Liver (tissue), 9 donors: Measurements from ENCODE around the gene ERC1. TPM values are rescaled to one million over a fixed set of nuclear protein-coding genes. Genes with fewer than 3 reads are reported as not detected.

Experiments used
- DNase-seq: peaks from one replicate; pipeline ENCODE4 v3.0.0-alpha.2; 2017; ENCODE audit warnings: low spot score
- H3K27ac ChIP-seq, 2 donors: one replicate each; pipeline ENCODE4 v1.7.0; 2013; ENCODE audit warnings: inconsistent platforms in 2 of 2, low read length in 2 of 2, control low read depth in 1 of 2, low read depth in 1 of 2, mild to moderate bottlenecking in 1 of 2
- H3K27me3 ChIP-seq, 4 donors: one replicate each; pipeline versions ENCODE4 v1.6.1 to v1.7.0; 2013; ENCODE audit warnings: low read length in 3 of 4, inconsistent platforms in 1 of 4, mild to moderate bottlenecking in 1 of 4, moderate library complexity in 1 of 4; ENCODE audit not compliant: control insufficient read depth in 4 of 4, insufficient read depth in 4 of 4
- H3K36me3 ChIP-seq, 4 donors: one replicate each; pipeline versions ENCODE4 v1.6.1 to v1.7.0; 2013; ENCODE audit warnings: low read length in 3 of 4, mild to moderate bottlenecking in 3 of 4, low read depth in 1 of 4, moderate library complexity in 1 of 4; ENCODE audit not compliant: control insufficient read depth in 4 of 4, insufficient read depth in 3 of 4
- H3K4me1 ChIP-seq, 4 donors: one replicate each; pipeline versions ENCODE4 v1.6.1 to v1.7.0; 2013; ENCODE audit warnings: low read length in 3 of 4, mild to moderate bottlenecking in 3 of 4, moderate library complexity in 1 of 4; ENCODE audit not compliant: control insufficient read depth in 4 of 4, insufficient read depth in 4 of 4
- H3K4me3 ChIP-seq, 3 donors: one replicate each; pipeline versions ENCODE4 v1.6.1 to v1.7.0; 2013; ENCODE audit warnings: low read length in 3 of 3, control low read depth in 1 of 3, low read depth in 1 of 3, mild to moderate bottlenecking in 1 of 3
- H3K9ac ChIP-seq, 2 donors: one replicate each; pipeline ENCODE4 v1.7.0; 2013; ENCODE audit warnings: low read length in 2 of 2, mild to moderate bottlenecking in 2 of 2, moderate library complexity in 2 of 2, control low read depth in 1 of 2, low read depth in 1 of 2
- H3K9me3 ChIP-seq, 4 donors: one replicate each; pipeline versions ENCODE4 v1.6.1 to v1.7.0; 2013; ENCODE audit warnings: low read length in 3 of 4; ENCODE audit not compliant: control insufficient read depth in 4 of 4
- EGR1 ChIP-seq, 2 donors: IDR thresholded peaks; 2 replicates each; pipeline ENCODE4 v1.6.1; 2016 to 2018; ENCODE audit warnings: antibody characterized with exemption in 2 of 2, low read depth in 2 of 2
- FOXA1 ChIP-seq: IDR thresholded peaks from 2 replicates; pipeline ENCODE4 v1.6.1; 2016; ENCODE audit warnings: antibody characterized with exemption
- FOXA2 ChIP-seq: IDR thresholded peaks from 2 replicates; pipeline ENCODE4 v1.6.1; 2016; ENCODE audit warnings: antibody characterized with exemption
- GABPA ChIP-seq, 2 donors: IDR thresholded peaks in 1 of 2; conservative IDR thresholded peaks in 1 of 2; 2 replicates each; pipeline ENCODE4 v1.6.1; 2016; ENCODE audit warnings: antibody characterized with exemption in 2 of 2, mild to moderate bottlenecking in 1 of 2, moderate library complexity in 1 of 2
- HNF4A ChIP-seq, 2 donors: conservative IDR thresholded peaks; 2 replicates each; pipeline ENCODE4 v1.6.1; 2016; ENCODE audit warnings: antibody characterized with exemption in 2 of 2, mild to moderate bottlenecking in 2 of 2
- HNF4G ChIP-seq: IDR thresholded peaks from 2 replicates; pipeline ENCODE4 v1.6.1; 2016; ENCODE audit warnings: antibody characterized with exemption
- JUND ChIP-seq, 2 donors: IDR thresholded peaks; 2 replicates each; pipeline ENCODE4 v1.6.1; 2016; ENCODE audit warnings: antibody characterized with exemption in 2 of 2
- NR2F2 ChIP-seq: IDR thresholded peaks from 2 replicates; pipeline ENCODE4 v1.6.1; 2016; ENCODE audit warnings: antibody characterized with exemption
- RAD21 ChIP-seq, 2 donors: IDR thresholded peaks; 2 replicates each; pipeline ENCODE4 v1.6.1; 2016; ENCODE audit warnings: antibody characterized with exemption in 2 of 2, mild to moderate bottlenecking in 2 of 2
- RXRA ChIP-seq, 2 donors: IDR thresholded peaks; 2 replicates each; pipeline ENCODE4 v1.6.1; 2017 to 2018; ENCODE audit warnings: antibody characterized with exemption in 2 of 2, mild to moderate bottlenecking in 1 of 2
- SP1 ChIP-seq: IDR thresholded peaks from 2 replicates; pipeline ENCODE4 v1.6.1; 2018; ENCODE audit warnings: antibody characterized with exemption, mild to moderate bottlenecking
- YY1 ChIP-seq: IDR thresholded peaks from 2 replicates; pipeline ENCODE4 v1.6.1; 2016; ENCODE audit warnings: antibody characterized with exemption, mild to moderate bottlenecking
- WGBS: extraction: QIAGEN DNeasy Blood & Tissue Kit; methylation state at CpG from one replicate; pipeline ENCODE4 v1.1.7; 2013; 5-methylcytosine and 5-hydroxymethylcytosine counted together
- polyA plus RNA-seq, 2 donors: library from polyadenylated mRNA; stranded (reverse) in 1 of 2; unstranded in 1 of 2; fragments of 200-250 nt in 1 of 2; fragments of >200 nt in 1 of 2; fragmentation: Nextera tagmentation in 1 of 2; extraction: Ambion mirVana in 1 of 2; gene quantifications; one replicate each; pipeline versions ENCODE4 v1.2.1 to v1.2.3, GENCODE V29; 2013 to 2015
- total RNA-seq, 2 donors: library from RNA; depleted of rRNA; stranded (reverse); fragments of >200 nt; gene quantifications; one replicate each; pipeline ENCODE4 v1.2.3, GENCODE V29; 2014
- TF ChIP-seq, protein P1 (sequence below): fragments of 150-350 bp; IDR thresholded peaks from 2 replicates; pipeline ENCODE4 v1.5.1; 2017; ENCODE audit warnings: improper control_type of control experiment, low read depth, low read length; ENCODE audit not compliant: missing input control
- TF ChIP-seq, protein P2 (sequence below): IDR thresholded peaks from 2 replicates; pipeline ENCODE4 v1.6.1; 2016; ENCODE audit warnings: antibody characterized with exemption, mild to moderate bottlenecking
- TF ChIP-seq, protein P3 (sequence below): IDR thresholded peaks from 2 replicates; pipeline ENCODE4 v1.6.1; 2016; ENCODE audit warnings: antibody characterized with exemption
- TF ChIP-seq, protein P4 (sequence below): IDR thresholded peaks from 2 replicates; pipeline ENCODE4 v1.6.1; 2016; ENCODE audit warnings: antibody characterized with exemption
- TF ChIP-seq, protein P5 (sequence below): IDR thresholded peaks from 2 replicates; pipeline ENCODE4 v1.6.1; 2016; ENCODE audit warnings: antibody characterized with exemption
- donor health status: healthy.
- donor health status: healthy.
- donor health status: healthy.
- donor health status: healthy.
- donor health status: healthy.

ERC1 gene
- total and polyA plus RNA-seq, 4 donors: 6.2 to 50.2 (median 10.3) TPM

DNA sequence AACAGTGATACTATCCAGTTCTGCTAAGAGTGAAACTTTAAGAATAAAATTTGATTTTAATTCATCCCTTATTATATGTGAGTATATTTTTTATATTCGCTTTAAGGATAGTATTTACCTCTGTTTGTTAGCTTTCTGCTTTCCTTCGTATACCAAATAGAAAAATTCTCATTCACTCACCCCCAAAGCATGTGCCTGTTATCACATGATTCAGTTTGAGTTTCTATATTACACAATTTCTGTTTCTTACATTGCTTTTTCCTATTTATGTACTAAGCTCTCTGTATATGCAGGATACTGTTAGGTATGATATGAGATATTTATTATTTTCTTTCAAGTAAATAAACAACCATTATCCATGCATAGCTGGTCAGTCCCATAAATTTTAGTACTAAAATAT is 328.2 kb downstream of the ERC1 start:
- no peak for DNase-seq
- 72% methylated on average over 2 of the region's 2 CpGs for WGBS
- H3K4me3 ChIP-seq: no peak overlapping the region
- no peak overlapping the region for H3K9ac ChIP-seq
- H3K4me1 ChIP-seq: peaks cover 0 to 14% (median 7%) of the 10 kb centered on the region in 4 donors
- TF ChIP-seq, protein P1, sequence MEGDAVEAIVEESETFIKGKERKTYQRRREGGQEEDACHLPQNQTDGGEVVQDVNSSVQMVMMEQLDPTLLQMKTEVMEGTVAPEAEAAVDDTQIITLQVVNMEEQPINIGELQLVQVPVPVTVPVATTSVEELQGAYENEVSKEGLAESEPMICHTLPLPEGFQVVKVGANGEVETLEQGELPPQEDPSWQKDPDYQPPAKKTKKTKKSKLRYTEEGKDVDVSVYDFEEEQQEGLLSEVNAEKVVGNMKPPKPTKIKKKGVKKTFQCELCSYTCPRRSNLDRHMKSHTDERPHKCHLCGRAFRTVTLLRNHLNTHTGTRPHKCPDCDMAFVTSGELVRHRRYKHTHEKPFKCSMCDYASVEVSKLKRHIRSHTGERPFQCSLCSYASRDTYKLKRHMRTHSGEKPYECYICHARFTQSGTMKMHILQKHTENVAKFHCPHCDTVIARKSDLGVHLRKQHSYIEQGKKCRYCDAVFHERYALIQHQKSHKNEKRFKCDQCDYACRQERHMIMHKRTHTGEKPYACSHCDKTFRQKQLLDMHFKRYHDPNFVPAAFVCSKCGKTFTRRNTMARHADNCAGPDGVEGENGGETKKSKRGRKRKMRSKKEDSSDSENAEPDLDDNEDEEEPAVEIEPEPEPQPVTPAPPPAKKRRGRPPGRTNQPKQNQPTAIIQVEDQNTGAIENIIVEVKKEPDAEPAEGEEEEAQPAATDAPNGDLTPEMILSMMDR: no peak
- TF ChIP-seq GABPA (IDR thresholded peaks at IDR 0.05 in 1 of 2, conservative IDR thresholded peaks at IDR 0.05 in 1 of 2) (no peak), FOXA2 (no peak), YY1 (no peak), HNF4G (no peak), RXRA (IDR thresholded peaks at IDR 0.05) (no peak), EGR1 (IDR thresholded peaks at IDR 0.05; ENCODE audit: low read depth in 2 of 2) (no peak), NR2F2 (no peak), HNF4A (conservative IDR thresholded peaks at IDR 0.05) (no peak), FOXA1 (no peak), RAD21 (IDR thresholded peaks at IDR 0.05) (no peak), SP1 (no peak), JUND (IDR thresholded peaks at IDR 0.05) (no peak)
- TF ChIP-seq, protein P2, sequence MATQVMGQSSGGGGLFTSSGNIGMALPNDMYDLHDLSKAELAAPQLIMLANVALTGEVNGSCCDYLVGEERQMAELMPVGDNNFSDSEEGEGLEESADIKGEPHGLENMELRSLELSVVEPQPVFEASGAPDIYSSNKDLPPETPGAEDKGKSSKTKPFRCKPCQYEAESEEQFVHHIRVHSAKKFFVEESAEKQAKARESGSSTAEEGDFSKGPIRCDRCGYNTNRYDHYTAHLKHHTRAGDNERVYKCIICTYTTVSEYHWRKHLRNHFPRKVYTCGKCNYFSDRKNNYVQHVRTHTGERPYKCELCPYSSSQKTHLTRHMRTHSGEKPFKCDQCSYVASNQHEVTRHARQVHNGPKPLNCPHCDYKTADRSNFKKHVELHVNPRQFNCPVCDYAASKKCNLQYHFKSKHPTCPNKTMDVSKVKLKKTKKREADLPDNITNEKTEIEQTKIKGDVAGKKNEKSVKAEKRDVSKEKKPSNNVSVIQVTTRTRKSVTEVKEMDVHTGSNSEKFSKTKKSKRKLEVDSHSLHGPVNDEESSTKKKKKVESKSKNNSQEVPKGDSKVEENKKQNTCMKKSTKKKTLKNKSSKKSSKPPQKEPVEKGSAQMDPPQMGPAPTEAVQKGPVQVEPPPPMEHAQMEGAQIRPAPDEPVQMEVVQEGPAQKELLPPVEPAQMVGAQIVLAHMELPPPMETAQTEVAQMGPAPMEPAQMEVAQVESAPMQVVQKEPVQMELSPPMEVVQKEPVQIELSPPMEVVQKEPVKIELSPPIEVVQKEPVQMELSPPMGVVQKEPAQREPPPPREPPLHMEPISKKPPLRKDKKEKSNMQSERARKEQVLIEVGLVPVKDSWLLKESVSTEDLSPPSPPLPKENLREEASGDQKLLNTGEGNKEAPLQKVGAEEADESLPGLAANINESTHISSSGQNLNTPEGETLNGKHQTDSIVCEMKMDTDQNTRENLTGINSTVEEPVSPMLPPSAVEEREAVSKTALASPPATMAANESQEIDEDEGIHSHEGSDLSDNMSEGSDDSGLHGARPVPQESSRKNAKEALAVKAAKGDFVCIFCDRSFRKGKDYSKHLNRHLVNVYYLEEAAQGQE: no peak
- TF ChIP-seq, protein P3, sequence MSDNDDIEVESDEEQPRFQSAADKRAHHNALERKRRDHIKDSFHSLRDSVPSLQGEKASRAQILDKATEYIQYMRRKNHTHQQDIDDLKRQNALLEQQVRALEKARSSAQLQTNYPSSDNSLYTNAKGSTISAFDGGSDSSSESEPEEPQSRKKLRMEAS: no peak
- TF ChIP-seq, protein P4, sequence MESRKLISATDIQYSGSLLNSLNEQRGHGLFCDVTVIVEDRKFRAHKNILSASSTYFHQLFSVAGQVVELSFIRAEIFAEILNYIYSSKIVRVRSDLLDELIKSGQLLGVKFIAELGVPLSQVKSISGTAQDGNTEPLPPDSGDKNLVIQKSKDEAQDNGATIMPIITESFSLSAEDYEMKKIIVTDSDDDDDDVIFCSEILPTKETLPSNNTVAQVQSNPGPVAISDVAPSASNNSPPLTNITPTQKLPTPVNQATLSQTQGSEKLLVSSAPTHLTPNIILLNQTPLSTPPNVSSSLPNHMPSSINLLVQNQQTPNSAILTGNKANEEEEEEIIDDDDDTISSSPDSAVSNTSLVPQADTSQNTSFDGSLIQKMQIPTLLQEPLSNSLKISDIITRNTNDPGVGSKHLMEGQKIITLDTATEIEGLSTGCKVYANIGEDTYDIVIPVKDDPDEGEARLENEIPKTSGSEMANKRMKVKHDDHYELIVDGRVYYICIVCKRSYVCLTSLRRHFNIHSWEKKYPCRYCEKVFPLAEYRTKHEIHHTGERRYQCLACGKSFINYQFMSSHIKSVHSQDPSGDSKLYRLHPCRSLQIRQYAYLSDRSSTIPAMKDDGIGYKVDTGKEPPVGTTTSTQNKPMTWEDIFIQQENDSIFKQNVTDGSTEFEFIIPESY: no peak
- TF ChIP-seq, protein P5, sequence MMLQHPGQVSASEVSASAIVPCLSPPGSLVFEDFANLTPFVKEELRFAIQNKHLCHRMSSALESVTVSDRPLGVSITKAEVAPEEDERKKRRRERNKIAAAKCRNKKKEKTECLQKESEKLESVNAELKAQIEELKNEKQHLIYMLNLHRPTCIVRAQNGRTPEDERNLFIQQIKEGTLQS: no peak
- H3K27ac ChIP-seq: peak overlapping the region in 1 of 2 donors; percentile 44
- H3K9me3 ChIP-seq: no peaks in the 10 kb centered on the region
- no peaks in the 10 kb centered on the region for H3K36me3 ChIP-seq
- H3K27me3 ChIP-seq: no peaks in the 10 kb centered on the region

DNA sequence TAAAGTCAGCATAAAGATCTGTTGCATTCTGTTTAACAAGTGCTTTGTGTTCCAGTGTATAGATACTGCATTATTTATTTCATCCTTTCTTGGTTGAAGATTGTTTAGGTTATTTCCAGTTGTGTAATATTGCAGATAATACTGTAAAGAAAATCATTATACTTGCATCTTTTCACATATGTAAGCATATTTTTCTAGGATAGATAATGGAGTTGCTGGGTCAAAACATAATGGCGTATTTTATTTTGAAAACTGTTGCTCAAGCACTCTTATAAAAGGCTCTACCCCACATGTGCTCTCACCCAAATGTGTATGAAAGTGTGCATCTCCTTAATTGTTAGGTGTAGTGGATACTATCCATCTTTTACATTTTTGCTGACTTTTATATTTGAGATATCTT is 329.0 kb downstream of the ERC1 start:
- WGBS: 98% methylated on average over 1 of the region's 1 CpG
- Histone ChIP-seq H3K9ac (no peak overlapping the region), H3K27me3 (no peaks in the 10 kb centered on the region), H3K4me3 (no peak overlapping the region), H3K27ac (no peak overlapping the region), H3K9me3 (no peaks in the 10 kb centered on the region), H3K36me3 (no peaks in the 10 kb centered on the region), H3K4me1 (peaks cover 0 to 14% (median 7%) of the 10 kb centered on the region in 4 donors)
- DNase-seq: no peak
- TF ChIP-seq SP1: no peak
- TF ChIP-seq FOXA2: no peak
- TF ChIP-seq RXRA (IDR thresholded peaks at IDR 0.05): no peak
- TF ChIP-seq YY1: no peak
- TF ChIP-seq HNF4A (conservative IDR thresholded peaks at IDR 0.05): no peak
- TF ChIP-seq, protein P5: no peak
- TF ChIP-seq EGR1 (IDR thresholded peaks at IDR 0.05; ENCODE audit: low read depth in 2 of 2): no peak
- no peak for TF ChIP-seq HNF4G
- TF ChIP-seq RAD21 (IDR thresholded peaks at IDR 0.05): no peak
- TF ChIP-seq, protein P4: no peak
- TF ChIP-seq, protein P3: no peak
- TF ChIP-seq, protein P1: no peak
